ENCODE data around the gene MET. TPM values are rescaled to one million over a fixed set of nuclear protein-coding genes. Genes with fewer than 3 reads are reported as not detected.

Gene MET
- total RNA-seq, 1 experiment from 2014 or later = 5.0 TPM

DNA sequence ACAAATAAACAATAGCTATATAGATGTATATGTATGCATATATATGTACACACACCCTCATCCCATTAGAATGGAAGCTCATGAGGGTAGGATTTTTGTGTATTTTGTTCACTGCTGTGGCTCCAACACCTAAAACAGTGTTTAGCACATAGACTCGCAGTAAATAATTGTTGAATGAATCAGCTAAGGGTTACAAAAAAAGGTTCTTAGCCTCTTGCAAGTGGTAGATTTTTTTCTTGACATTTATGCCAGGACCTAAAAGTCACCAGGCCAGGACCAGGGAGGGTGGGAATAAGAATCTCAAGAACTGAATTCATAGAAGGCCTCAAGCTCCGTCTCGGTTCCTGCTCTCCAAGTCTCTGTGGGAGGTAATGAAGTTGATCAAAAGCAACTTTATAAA, 107.9 kb downstream of the MET start:
- Histone ChIP-seq H2BK15ac (ENCODE audit: low read depth, low read length) (no peak overlapping the region), H3K23me2 (ENCODE audit: insufficient read length, low read depth, low read length, poor library complexity, severe bottlenecking) (no peaks in the 10 kb centered on the region), H4K5ac (ENCODE audit: insufficient read length, low read depth, low read length) (no peak overlapping the region), H3K79me2 (ENCODE audit: insufficient read depth, low read length) (no peaks in the 10 kb centered on the region), H2BK12ac (ENCODE audit: insufficient read length, low read depth, low read length) (no peak overlapping the region), H3K4me1 (ENCODE audit: insufficient read depth, low read length) (peaks cover 6% of the 10 kb centered on the region; the same call in 1 of the 2 replicates), H2BK120ac (ENCODE audit: low read depth, low read length, poor library complexity, severe bottlenecking) (no peak overlapping the region), H3K4me2 (ENCODE audit: insufficient read depth, insufficient read length, low read length) (no peak overlapping the region), H3K27ac (ENCODE audit: insufficient read length, low read depth, low read length) (no peak overlapping the region), H3K27me3 (ENCODE audit: insufficient read depth, low read length) (no peaks in the 10 kb centered on the region), H2BK5ac (ENCODE audit: insufficient read length, low read length) (no peak overlapping the region), H2AK5ac (ENCODE audit: insufficient read length, low read length) (no peak overlapping the region), H2AFZ (ENCODE audit: low read length) (no peak overlapping the region), H3K23ac (ENCODE audit: insufficient read length, low read depth, low read length) (no peak overlapping the region), H4K20me1 (ENCODE audit: control insufficient read depth, insufficient read depth, insufficient read length) (no peaks in the 10 kb centered on the region), H3K4ac (ENCODE audit: low read depth, low read length) (no peak overlapping the region), H3K9ac (ENCODE audit: extremely low read depth, insufficient read length, low read length) (no peak overlapping the region), H2BK20ac (ENCODE audit: low read depth, low read length, poor library complexity, severe bottlenecking) (no peak overlapping the region), H3K14ac (ENCODE audit: insufficient read depth, low read length) (no peak overlapping the region), H4K8ac (replicated peaks; ENCODE audit: insufficient read length, low read depth, low read length) (no peak overlapping the region), H3K9me3 (ENCODE audit: control insufficient read depth, low read depth, low read length) (no peaks in the 10 kb centered on the region), H3K79me1 (ENCODE audit: insufficient read depth, low read depth, low read length, poor library complexity, severe bottlenecking) (no peaks in the 10 kb centered on the region), H3T11ph (ENCODE audit: low read length) (no peak overlapping the region), H4K91ac (ENCODE audit: insufficient read length, low read depth, low read length) (no peak overlapping the region), H3K56ac (ENCODE audit: insufficient read length, low read depth, low read length) (no peak overlapping the region), H3K18ac (ENCODE audit: insufficient read length, low read depth, low read length) (no peak overlapping the region)
- Mint-ChIP-seq H3K27ac (no peak overlapping the region), H3K36me3 (ENCODE audit: insufficient read depth in 1 of 3, low read depth in 3 of 3) (no peaks in the 10 kb centered on the region), H3K9me3 (no peaks in the 10 kb centered on the region), H3K27me3 (ENCODE audit: low read depth) (peaks cover 11% of the 10 kb centered on the region), H3K4me3 (no peak overlapping the region), H3K4me1 (peaks cover 29 to 30% of the 10 kb centered on the region in 2 experiments)
- TF ChIP-seq, protein P1, sequence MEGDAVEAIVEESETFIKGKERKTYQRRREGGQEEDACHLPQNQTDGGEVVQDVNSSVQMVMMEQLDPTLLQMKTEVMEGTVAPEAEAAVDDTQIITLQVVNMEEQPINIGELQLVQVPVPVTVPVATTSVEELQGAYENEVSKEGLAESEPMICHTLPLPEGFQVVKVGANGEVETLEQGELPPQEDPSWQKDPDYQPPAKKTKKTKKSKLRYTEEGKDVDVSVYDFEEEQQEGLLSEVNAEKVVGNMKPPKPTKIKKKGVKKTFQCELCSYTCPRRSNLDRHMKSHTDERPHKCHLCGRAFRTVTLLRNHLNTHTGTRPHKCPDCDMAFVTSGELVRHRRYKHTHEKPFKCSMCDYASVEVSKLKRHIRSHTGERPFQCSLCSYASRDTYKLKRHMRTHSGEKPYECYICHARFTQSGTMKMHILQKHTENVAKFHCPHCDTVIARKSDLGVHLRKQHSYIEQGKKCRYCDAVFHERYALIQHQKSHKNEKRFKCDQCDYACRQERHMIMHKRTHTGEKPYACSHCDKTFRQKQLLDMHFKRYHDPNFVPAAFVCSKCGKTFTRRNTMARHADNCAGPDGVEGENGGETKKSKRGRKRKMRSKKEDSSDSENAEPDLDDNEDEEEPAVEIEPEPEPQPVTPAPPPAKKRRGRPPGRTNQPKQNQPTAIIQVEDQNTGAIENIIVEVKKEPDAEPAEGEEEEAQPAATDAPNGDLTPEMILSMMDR (conservative IDR thresholded peaks at IDR 0.05) = no peak
- no peak for DNase-seq
- WGBS (ENCODE audit: extremely low coverage, insufficient read length, low lambda C conversion rate) = no CpG with 5 or more reads among the region's 3 CpGs

Measured in H9 (cell line).